GM11168 (cell line): ENCODE data around the gene WDR77.

Experiments
- in situ Hi-C: fragments of 300-500 bp; cut with MboI; formaldehyde crosslinking; loops from one replicate; pipeline ENCODE4 v1.12.0; 2022; ENCODE audit warnings: low sequenced_read_pairs; ENCODE audit not compliant: unreplicated experiment

Gene WDR77

GRCh38 chr1:111470596-111470995, 21.5 kb upstream of the WDR77 start:
- in situ Hi-C loops, result no loop called here

- in situ Hi-C loops, result no loop called here
Observed at GRCh38 chr1:111469539-111469938, 20.5 kb upstream of the WDR77 start.

- in situ Hi-C loops, result no loop called here
Observed at GRCh38 chr1:111468717-111469100, 19.7 kb upstream of the WDR77 start.

GRCh38 chr1:111467865-111468716, 19.0 kb upstream of the WDR77 start:
- in situ Hi-C loops, result no loop called here

GRCh38 chr1:111466480-111466879, 17.4 kb upstream of the WDR77 start:
- in situ Hi-C loops, result no loop called here

GRCh38 chr1:111465754-111466153, 16.7 kb upstream of the WDR77 start:
- in situ Hi-C loops, result no loop called here

- in situ Hi-C loops, result no loop called here
Observed at GRCh38 chr1:111463029-111463683, 14.1 kb upstream of the WDR77 start.

- in situ Hi-C loops, result no loop called here
Observed at GRCh38 chr1:111462370-111463028, 13.4 kb upstream of the WDR77 start.

- in situ Hi-C loops, result no loop called here
Observed at GRCh38 chr1:111461765-111462164, 12.7 kb upstream of the WDR77 start.

- in situ Hi-C loops, result no loop called here
Observed at GRCh38 chr1:111455642-111456031, 6.6 kb upstream of the WDR77 start.

GRCh38 chr1:111454859-111455641, 6.0 kb upstream of the WDR77 start:
- in situ Hi-C loops, result no loop called here

GRCh38 chr1:111453706-111454105, 4.7 kb upstream of the WDR77 start:
- in situ Hi-C loops, result no loop called here

- in situ Hi-C loops, result no loop called here
Observed at GRCh38 chr1:111452581-111452980, 3.5 kb upstream of the WDR77 start.

GRCh38 chr1:111450185-111450584, 1.1 kb upstream of the WDR77 start:
- in situ Hi-C loops, result no loop called here

- in situ Hi-C loops, result no loop called here
Observed at GRCh38 chr1:111449703-111450017, 604 bp upstream of the WDR77 start.

- in situ Hi-C loops, result no loop called here
Observed at GRCh38 chr1:111448482-111448917, 556 bp downstream of the WDR77 start.

- in situ Hi-C loops, result no loop called here
Observed at GRCh38 chr1:111446967-111447892, 1.8 kb downstream of the WDR77 start.

- in situ Hi-C loops, result no loop called here
Observed at GRCh38 chr1:111446546-111446945, 2.5 kb downstream of the WDR77 start.

- in situ Hi-C loops, result no loop called here
Observed at GRCh38 chr1:111444031-111444430, 5.0 kb downstream of the WDR77 start.

GRCh38 chr1:111442457-111442856, 6.6 kb downstream of the WDR77 start:
- in situ Hi-C loops, result no loop called here
